Stimulated activated effector memory CD8-positive, alpha-beta T cell treated with anti-CD3 and anti-CD28 coated beads, Interleukin-12 subunit alpha, Interleukin-12 subunit beta, amount 100 ng/mL, for 72 hours (primary cell): ENCODE results near the gene MUC13.
A peak's percentile ranks its signal among the peaks of the same experiment; 100 is the strongest.
"Not testable (repeated sequence)": the region's sequence is repeated elsewhere in the genome, so short reads cannot be mapped to it uniquely, and the experiment has no call there.

Experiments used
- ATAC-seq: fragments of 150-1000 bp; cut with Tn5 transposase; 2 replicates; pipeline ENCODE4 v1.10.0; 2021
- DNase-seq, 2 donors: peaks; one replicate each; pipeline ENCODE4 v3.0.0; 2021 to 2022; ENCODE audit warnings: low spot score in 2 of 2
- H3K27ac Mint-ChIP-seq: one replicate; pipeline ENCODE4 v1.8.0; 2022; ENCODE audit warnings: mild to moderate bottlenecking, mixed read lengths
- H3K36me3 Mint-ChIP-seq: one replicate; pipeline ENCODE4 v1.8.0; 2022; ENCODE audit warnings: mild to moderate bottlenecking, mixed read lengths
- H3K4me1 Mint-ChIP-seq: one replicate; pipeline ENCODE4 v1.8.0; 2022; ENCODE audit warnings: mixed read lengths
- H3K4me3 Mint-ChIP-seq: one replicate; pipeline ENCODE4 v1.8.0; 2022; ENCODE audit warnings: mild to moderate bottlenecking, mixed read lengths
- H3K9me3 Mint-ChIP-seq: one replicate; pipeline ENCODE4 v1.8.0; 2022; ENCODE audit warnings: mixed read lengths

MUC13 gene

GRCh38 chr3:124962403-124962940 lies 27.9 kb upstream of the MUC13 start:
- DNase-seq (no peak), ATAC-seq (no peak)
- Mint-ChIP-seq H3K36me3 (no peaks in the 10 kb centered on the region), H3K9me3 (no peaks in the 10 kb centered on the region), H3K27ac (no peak overlapping the region), H3K4me3 (no peak overlapping the region), H3K4me1 (no peaks in the 10 kb centered on the region)

- ATAC-seq (no peak), DNase-seq (no peak)
- no peak overlapping the region for H3K4me3 Mint-ChIP-seq
- no peak overlapping the region for H3K27ac Mint-ChIP-seq
- no peaks in the 10 kb centered on the region for H3K9me3 Mint-ChIP-seq
- H3K36me3 Mint-ChIP-seq: no peaks in the 10 kb centered on the region
- no peaks in the 10 kb centered on the region for H3K4me1 Mint-ChIP-seq
These were observed 26.1 kb upstream of the MUC13 start for GRCh38 chr3:124960698-124961097.

DNA sequence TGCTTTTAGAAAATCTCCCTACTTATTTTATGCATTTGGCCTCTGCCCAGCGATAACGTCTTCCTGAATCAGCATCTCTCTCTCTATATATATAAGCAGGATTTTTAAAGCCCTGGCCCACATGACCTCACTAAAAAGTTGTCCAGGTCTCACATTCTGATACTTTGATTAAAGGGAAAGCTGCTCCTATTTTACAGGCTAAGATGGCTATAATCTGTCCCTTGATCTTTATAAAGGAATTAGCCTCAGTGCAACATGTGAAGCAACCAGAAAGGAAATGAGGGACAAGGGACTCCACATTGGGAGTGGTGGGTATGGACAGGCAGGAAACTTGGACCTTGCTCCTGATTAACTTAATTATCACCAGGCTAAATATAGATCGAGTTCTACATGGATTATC lies 25.6 kb upstream of the MUC13 start:
- Mint-ChIP-seq H3K4me1 (no peaks in the 10 kb centered on the region), H3K27ac (no peak overlapping the region), H3K36me3 (no peaks in the 10 kb centered on the region), H3K9me3 (no peaks in the 10 kb centered on the region), H3K4me3 (no peak overlapping the region)
- ATAC-seq (no peak), DNase-seq (no peak)

DNA sequence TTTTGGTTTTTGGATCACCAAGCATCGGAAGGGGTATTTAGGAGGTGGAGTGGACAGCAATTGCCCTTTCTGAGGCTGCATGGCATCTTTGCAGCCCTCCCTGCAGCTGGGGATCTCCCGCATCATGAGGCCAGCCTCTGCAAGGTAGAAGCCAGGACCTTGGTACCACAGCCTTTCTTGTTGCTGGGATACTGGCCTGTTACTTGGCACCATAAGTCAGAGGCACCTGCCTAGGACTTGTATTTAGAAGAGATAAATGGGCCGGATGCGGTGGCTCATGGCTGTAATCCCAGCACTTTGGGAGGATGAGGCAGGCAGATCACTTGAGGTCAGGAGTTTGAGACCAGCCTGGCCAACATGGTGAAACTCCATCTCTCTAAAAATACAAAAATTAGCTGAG lies 23.4 kb upstream of the MUC13 start:
- not testable (repeated sequence) for H3K27ac Mint-ChIP-seq, ATAC-seq, H3K9me3 Mint-ChIP-seq, DNase-seq, H3K36me3 Mint-ChIP-seq, H3K4me3 Mint-ChIP-seq, H3K4me1 Mint-ChIP-seq

DNA sequence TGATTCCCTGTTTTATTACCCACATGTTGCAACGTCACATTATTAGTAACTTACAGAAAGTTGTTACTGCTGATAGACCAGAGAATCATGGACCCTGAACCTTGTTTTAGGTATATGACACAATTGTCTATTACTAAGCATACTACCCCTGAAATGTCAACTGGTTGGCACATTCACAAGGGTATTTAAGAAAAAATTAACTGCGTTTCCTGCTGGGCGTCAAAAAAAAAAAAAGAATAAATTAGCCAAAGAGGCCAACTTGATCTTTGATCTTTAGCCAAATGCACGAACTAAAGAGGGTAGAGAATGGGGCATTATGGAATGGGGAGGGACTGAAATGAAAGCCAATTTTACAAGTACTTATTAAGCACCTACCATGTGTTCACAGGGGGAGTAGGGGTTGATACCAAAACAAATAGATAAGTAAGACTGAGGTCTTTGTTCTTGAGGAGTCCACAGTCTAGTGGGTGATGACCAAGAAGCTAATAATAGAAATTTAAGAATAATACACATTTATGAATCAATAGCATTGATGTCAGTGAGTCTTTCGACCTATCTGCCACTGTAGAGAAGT lies 17.8 kb upstream of the MUC13 start:
- Mint-ChIP-seq H3K27ac (no peak overlapping the region), H3K36me3 (no peaks in the 10 kb centered on the region), H3K4me1 (peaks cover 6% of the 10 kb centered on the region), H3K4me3 (no peak overlapping the region), H3K9me3 (no peaks in the 10 kb centered on the region)
- no peak for ATAC-seq
- no peak for DNase-seq

- DNase-seq (no peak), ATAC-seq (no peak)
- Mint-ChIP-seq H3K9me3 (no peaks in the 10 kb centered on the region), H3K36me3 (no peaks in the 10 kb centered on the region), H3K4me3 (no peak overlapping the region), H3K4me1 (peaks cover 6% of the 10 kb centered on the region), H3K27ac (no peak overlapping the region)
These were observed 17.1 kb upstream of the MUC13 start for GRCh38 chr3:124951511-124952281.

DNA sequence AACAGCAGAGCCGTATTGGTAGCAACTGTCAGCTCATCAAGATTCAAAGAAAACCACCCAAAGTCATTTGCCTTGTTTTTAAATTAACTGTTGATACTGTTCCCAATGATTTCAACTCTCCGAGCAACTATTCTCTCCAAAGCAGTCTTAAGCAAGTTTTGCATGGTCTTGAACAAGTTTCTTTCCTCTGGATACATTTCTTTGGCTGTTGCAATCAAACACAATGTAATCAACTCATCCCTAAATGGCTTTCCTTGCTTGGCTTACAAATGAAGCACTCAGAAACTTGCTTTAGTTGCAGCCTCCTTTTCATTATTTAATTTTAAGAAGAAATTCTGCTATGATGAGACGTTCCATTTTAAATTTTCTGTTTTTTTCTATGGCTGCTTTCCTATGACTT lies 15.5 kb upstream of the MUC13 start:
- no peaks in the 10 kb centered on the region for H3K9me3 Mint-ChIP-seq
- peaks cover 6% of the 10 kb centered on the region for H3K4me1 Mint-ChIP-seq
- DNase-seq (no peak), ATAC-seq (no peak)
- H3K27ac Mint-ChIP-seq: no peak overlapping the region
- no peaks in the 10 kb centered on the region for H3K36me3 Mint-ChIP-seq
- H3K4me3 Mint-ChIP-seq: no peak overlapping the region

GRCh38 chr3:124942613-124943012 lies 8.1 kb upstream of the MUC13 start:
- Mint-ChIP-seq H3K9me3 (no peaks in the 10 kb centered on the region), H3K4me3 (no peak overlapping the region), H3K4me1 (no peaks in the 10 kb centered on the region), H3K27ac (no peak overlapping the region), H3K36me3 (no peaks in the 10 kb centered on the region)
- no peak for DNase-seq
- no peak for ATAC-seq

GRCh38 chr3:124941771-124942170 lies 7.2 kb upstream of the MUC13 start:
- Mint-ChIP-seq H3K27ac (no peak overlapping the region), H3K4me1 (no peaks in the 10 kb centered on the region), H3K36me3 (no peaks in the 10 kb centered on the region), H3K9me3 (no peaks in the 10 kb centered on the region), H3K4me3 (no peak overlapping the region)
- ATAC-seq (no peak), DNase-seq (no peak)

GRCh38 chr3:124939661-124940060 lies 5.1 kb upstream of the MUC13 start:
- DNase-seq (no peak), ATAC-seq (no peak)
- Mint-ChIP-seq H3K4me1 (no peaks in the 10 kb centered on the region), H3K36me3 (no peaks in the 10 kb centered on the region), H3K9me3 (no peaks in the 10 kb centered on the region), H3K27ac (no peak overlapping the region), H3K4me3 (no peak overlapping the region)

GRCh38 chr3:124938896-124939295 lies 4.3 kb upstream of the MUC13 start:
- H3K4me3 Mint-ChIP-seq: no peak overlapping the region
- DNase-seq: no peak
- no peak for ATAC-seq
- H3K27ac Mint-ChIP-seq: no peak overlapping the region
- H3K36me3 Mint-ChIP-seq: no peaks in the 10 kb centered on the region
- no peaks in the 10 kb centered on the region for H3K4me1 Mint-ChIP-seq
- H3K9me3 Mint-ChIP-seq: no peaks in the 10 kb centered on the region

DNA sequence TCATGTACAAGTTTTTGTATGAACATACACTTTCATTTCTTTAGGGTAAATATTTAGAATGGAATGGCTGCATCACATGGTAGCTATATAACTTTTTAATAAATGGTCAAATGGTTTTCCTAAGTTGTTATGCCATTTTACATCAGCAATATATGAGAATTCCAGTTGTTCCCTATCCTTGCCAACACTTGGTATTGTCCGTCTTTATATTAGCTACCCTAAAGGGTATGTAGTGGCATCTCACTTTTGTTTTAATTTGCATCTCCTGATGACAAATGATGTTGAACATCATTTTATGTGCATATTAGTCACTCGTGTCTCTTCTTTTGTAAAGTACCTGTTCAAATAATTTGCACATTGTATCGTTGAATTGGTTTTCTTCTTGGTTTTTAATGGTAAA lies 2.5 kb upstream of the MUC13 start:
- Mint-ChIP-seq H3K9me3 (no peaks in the 10 kb centered on the region), H3K4me3 (no peak overlapping the region), H3K36me3 (no peaks in the 10 kb centered on the region), H3K27ac (no peak overlapping the region), H3K4me1 (no peaks in the 10 kb centered on the region)
- no peak for DNase-seq
- ATAC-seq: no peak

- Mint-ChIP-seq H3K36me3 (no peaks in the 10 kb centered on the region), H3K4me1 (no peaks in the 10 kb centered on the region), H3K9me3 (no peaks in the 10 kb centered on the region), H3K27ac (no peak overlapping the region), H3K4me3 (no peak overlapping the region)
- DNase-seq: no peak
- ATAC-seq: no peak
These were observed 1.4 kb upstream of the MUC13 start for GRCh38 chr3:124935794-124936542.

DNA sequence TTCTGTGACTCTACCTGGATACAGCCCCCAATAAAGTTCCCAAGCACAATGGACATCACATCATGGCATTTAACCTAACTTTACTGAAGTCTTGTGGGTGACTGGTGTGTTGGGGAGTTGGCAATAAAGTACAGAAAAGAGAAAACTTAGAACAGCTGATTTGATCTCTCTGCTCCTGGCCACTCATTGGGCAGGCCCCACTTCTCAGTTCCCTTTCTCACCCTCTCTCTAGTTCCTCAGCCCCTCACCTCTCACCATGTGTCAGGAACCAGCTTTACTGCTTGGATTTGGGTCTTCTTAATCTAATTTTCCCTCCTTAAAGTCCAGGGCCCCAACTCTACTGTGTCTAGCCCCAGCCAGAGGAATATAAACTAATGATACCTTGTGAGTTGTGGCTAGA lies 713 bp upstream of the MUC13 start:
- DNase-seq (no peak), ATAC-seq (no peak)
- Mint-ChIP-seq H3K27ac (no peak overlapping the region), H3K4me3 (no peak overlapping the region), H3K36me3 (no peaks in the 10 kb centered on the region), H3K4me1 (no peaks in the 10 kb centered on the region), H3K9me3 (no peaks in the 10 kb centered on the region)

GRCh38 chr3:124928333-124929202 lies 6.0 kb downstream of the MUC13 start:
- Mint-ChIP-seq H3K27ac (no peak overlapping the region), H3K4me3 (no peak overlapping the region), H3K36me3 (no peaks in the 10 kb centered on the region), H3K9me3 (no peaks in the 10 kb centered on the region), H3K4me1 (peaks cover 6% of the 10 kb centered on the region)
- DNase-seq: peak; percentile 31 to 67
- ATAC-seq: peak; percentile 67
